GM20431 (cell line): Measurements from ENCODE around the gene TBX1.

Experiments used
- in situ Hi-C: fragments of 300-500 bp; cut with MseI, MboI; formaldehyde crosslinking; loops from one replicate; pipeline ENCODE4 v1.15.0; 2020; ENCODE audit warnings: low sequenced_read_pairs; ENCODE audit not compliant: unreplicated experiment

The TBX1 gene

GRCh38 chr22:19807914-19808872, 47.6 kb downstream of the TBX1 start:
- in situ Hi-C loops = no loop called here

DNA sequence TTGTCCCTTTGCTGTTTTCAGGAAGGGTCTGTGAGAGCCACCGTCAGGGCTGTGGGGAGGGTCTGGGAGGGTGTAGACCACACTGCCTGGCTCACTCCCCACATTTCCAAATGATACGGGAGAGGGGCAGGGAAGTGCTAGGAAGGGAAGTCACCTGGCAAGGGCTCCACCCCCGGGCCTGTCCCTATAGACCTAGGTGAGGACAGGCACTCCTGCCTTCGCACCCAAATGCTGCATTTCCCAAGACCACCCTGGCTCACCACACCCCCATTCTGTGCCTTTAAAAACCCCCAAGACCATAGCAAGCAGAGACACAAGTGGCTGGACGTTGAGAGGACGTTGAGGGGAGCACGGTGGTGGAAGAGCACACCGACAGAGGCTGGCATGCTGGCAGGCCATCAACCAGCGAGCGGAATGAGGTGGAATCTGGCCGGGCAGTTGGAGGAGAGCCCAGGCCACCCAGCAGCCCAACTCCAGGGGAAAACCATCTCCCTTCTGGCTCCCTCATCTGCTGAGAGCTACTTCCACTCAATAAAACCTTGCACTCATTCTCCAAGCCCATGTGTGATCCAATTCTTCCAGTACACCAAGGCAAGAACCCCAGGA, 48.4 kb downstream of the TBX1 start:
- in situ Hi-C loops = no loop called here

- in situ Hi-C loops = no loop called here
Measured at GRCh38 chr22:19809741-19810140, 49.2 kb downstream of the TBX1 start.

- in situ Hi-C loops = no loop called here
Measured at GRCh38 chr22:19810381-19811201, 50.0 kb downstream of the TBX1 start.

GRCh38 chr22:19811211-19811621, 50.6 kb downstream of the TBX1 start:
- in situ Hi-C loops = no loop called here

DNA sequence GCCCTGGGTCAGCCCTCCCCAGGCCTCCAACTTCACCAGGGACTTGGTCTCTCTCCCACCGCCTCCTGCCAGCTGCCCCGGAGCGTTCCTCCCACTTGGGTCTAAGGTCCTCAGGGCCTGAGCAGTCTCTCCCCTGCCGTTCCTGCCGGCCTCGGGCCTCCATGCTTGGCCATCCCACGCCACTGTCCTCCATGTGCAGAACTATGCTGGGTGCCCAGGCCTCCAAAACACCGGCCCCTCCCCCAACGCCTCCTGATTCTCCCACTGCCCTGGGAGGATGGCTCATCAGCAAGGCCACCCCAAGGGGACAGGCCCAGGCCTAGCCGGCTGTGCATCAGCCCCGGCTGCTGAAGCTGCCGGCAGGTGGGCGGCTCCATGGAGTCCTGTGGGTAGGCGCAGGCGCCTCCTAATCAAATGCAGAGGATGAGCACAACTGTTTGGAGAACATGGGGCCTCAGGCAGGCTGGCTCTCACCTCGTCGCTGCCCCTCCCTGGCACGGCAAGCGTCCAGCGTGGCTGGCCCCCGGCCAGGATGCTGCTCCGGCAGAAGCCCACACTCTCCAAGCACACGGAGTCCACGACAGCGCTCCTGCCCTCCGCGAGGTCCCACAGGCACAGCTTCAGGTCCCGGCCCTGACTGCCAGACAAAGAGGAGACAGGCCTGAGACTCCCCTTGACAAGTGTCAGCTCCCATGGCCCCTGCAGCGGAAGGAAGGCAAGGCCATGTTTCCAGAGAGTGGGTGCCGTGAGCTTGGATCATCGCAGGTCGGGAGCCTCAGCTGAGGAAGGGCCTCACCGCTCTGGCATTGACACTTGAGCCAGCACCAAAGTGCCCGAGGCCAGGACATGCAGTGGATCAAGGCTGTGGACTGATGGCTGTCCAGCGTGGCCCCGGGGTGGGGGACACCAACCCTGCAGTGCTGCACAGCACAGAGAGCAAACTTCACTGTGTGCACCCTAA, 51.5 kb downstream of the TBX1 start:
- in situ Hi-C loops = no loop called here

DNA sequence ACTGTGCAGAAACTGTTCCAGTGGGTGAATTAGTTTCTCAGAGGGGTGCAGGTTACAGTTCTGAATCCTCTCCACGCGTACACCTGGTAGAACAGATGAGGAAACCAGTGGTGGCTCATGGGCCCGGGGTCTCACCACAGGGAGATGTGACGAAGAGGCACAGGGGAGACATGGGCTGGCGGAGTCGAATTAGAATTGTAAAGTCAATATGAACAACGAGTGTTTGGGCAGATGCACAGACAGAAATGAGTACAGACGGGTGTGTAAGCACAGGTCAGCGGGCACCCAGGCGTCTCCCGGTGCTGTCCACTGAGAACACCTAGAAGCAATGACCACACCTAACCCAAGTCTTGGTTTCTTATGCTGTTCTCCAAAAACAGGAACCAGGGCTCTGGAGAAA, 52.3 kb downstream of the TBX1 start:
- in situ Hi-C loops = no loop called here

DNA sequence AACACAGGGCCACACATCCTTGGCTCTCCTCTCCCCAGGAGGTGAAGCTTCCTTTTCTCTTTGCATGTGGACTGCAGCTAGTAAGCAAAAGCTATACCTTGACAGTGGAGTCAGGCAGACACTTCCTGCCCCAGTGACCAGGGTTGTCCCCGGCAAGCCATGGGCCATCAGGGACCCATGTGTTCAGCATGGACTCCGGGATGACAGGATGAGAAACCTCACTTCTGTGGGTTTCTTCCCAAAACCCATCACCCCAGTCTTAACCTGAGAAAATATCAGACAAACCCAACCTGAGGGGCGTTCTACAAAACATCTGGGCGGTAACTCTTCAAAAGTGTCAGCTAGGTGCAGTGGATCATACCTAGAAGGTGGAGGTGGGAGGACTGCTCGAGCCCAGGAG, 53.9 kb downstream of the TBX1 start:
- in situ Hi-C loops = no loop called here

- in situ Hi-C loops = no loop called here
Measured at GRCh38 chr22:19815093-19815822, 54.7 kb downstream of the TBX1 start.

DNA sequence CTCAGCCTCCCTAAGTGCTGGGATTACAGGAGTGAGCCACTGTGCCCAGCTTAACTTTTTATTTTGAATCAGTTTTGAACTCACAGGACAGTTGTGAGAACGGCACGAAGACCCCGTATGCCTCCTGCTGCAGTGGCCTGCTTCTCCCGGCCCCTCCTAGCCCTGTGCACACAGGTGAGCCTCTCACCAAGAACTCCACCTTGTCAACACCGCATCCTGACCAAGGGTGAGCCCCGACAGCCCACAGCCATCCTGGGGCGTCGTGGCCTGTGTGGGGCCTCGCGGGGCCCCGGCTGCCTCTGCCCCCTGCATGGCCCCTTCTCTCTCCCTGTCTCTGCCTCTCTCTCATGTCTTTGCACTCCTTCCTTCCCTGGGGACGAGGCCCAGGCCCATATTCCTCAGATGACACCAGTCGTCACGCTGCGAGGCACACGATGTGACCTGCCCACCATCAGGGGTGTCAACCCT, 55.3 kb downstream of the TBX1 start:
- in situ Hi-C loops = no loop called here

DNA sequence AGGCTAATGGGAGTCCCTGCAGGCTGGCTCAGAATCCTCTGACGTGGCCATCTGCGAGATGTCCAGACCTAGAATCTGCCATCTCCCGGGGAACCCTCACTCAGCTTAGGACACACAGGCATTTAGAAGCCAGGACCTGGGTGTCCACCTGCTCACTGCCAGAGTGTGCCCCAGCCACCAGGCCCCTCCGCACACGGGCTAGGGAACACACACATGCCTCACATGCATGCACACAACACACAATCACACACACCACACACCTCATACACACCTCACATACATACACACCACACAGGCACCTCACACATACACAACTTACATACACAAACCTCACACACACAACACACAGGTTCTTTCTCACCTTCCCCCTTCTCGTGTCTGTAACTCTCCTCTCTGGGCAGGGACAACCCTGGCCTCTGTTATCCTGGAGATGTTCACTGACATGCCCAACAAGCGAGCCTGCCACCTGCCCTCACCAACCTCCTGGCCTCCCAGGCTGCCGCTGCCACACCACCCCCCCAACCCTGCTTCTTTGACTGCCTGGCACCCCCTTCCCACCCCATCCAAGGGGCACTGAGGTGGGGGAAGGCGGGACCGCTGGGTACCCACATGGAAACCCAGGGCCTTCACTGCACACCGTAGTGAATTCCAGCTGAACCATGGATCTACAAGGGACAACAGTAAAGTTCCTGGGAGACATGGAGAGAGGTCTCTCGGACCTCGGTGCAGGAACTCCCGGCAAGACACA, 56.0 kb downstream of the TBX1 start:
- in situ Hi-C loops = no loop called here
